WTC11 (cell line): ENCODE results near the gene KCNMA1. TPM values are rescaled to one million over a fixed set of nuclear protein-coding genes. Genes with fewer than 3 reads are reported as not detected.

Experiments
- ATAC-seq: fragments of 200-7000 bp; cut with Tn5 transposase; 2 replicates; pipeline ENCODE4 v1.10.0; 2021; ENCODE audit warnings: mild to moderate bottlenecking, moderate library complexity
- CTCF ChIA-PET: fragments of 300-600 bp; sonication (Branson Sonifier 250); formaldehyde crosslinking; loops from one replicate; lab custom pipeline; 2021; ENCODE audit warnings: antibody characterized with exemption; lab: Charles Lee
- POLR2A ChIA-PET: fragments of 350-600 bp; sonication (Branson Sonifier 250); formaldehyde crosslinking; loops from one replicate; lab custom pipeline; 2021; ENCODE audit warnings: antibody characterized with exemption; lab: Charles Lee
- DNase-seq: peaks from one replicate; pipeline ENCODE4 v3.0.0; 2021; ENCODE audit warnings: low spot score
- H3K27ac Mint-ChIP-seq: 2 replicates; pipeline ENCODE4 v1.8.0; 2021; ENCODE audit warnings: mixed read lengths
- H3K27me3 Mint-ChIP-seq: 2 replicates; pipeline ENCODE4 v1.8.0; 2021; ENCODE audit warnings: low read depth, mild to moderate bottlenecking, moderate library complexity, mixed read lengths
- H3K36me3 Mint-ChIP-seq: 2 replicates; pipeline ENCODE4 v1.8.0; 2021; ENCODE audit warnings: mixed read lengths
- H3K4me1 Mint-ChIP-seq: 2 replicates; pipeline ENCODE4 v1.8.0; 2022; ENCODE audit warnings: mixed read lengths
- H3K4me3 Mint-ChIP-seq: 2 replicates; pipeline ENCODE4 v1.8.0; 2021; ENCODE audit warnings: mild to moderate bottlenecking, moderate library complexity, mixed read lengths
- H3K9me3 Mint-ChIP-seq: 2 replicates; pipeline ENCODE4 v1.8.0; 2021; ENCODE audit warnings: mixed read lengths
- ELF4 ChIP-seq: sonication (generic); formaldehyde crosslinking; IDR thresholded peaks from 2 replicates; pipeline ENCODE4 v1.8.1; 2022; ENCODE audit warnings: low read depth, mild to moderate bottlenecking, moderate library complexity, missing genetic modification reagents
- EMX1 ChIP-seq: fragments of 250-450 bp; sonication (Bioruptor Pico); IDR thresholded peaks from 2 replicates; pipeline ENCODE4 v1.8.0; 2021; ENCODE audit warnings: mild to moderate bottlenecking
- ETV6 ChIP-seq: sonication (generic); formaldehyde crosslinking; IDR thresholded peaks from 2 replicates; pipeline ENCODE4 v1.8.1; 2022; ENCODE audit warnings: mild to moderate bottlenecking, missing genetic modification reagents
- GRHL2 ChIP-seq: fragments of 250-450 bp; sonication (Bioruptor Pico); IDR thresholded peaks from 2 replicates; pipeline ENCODE4 v1.8.0; 2022; ENCODE audit warnings: mild to moderate bottlenecking, moderate library complexity; ENCODE audit not compliant: insufficient replicate concordance, severe bottlenecking
- RORB ChIP-seq: fragments of 250-450 bp; sonication (Bioruptor Pico); IDR thresholded peaks from 2 replicates; pipeline ENCODE4 v1.9.0; 2021; ENCODE audit warnings: mild to moderate bottlenecking
- TEAD4 ChIP-seq: sonication (generic); formaldehyde crosslinking; IDR thresholded peaks from 2 replicates; pipeline ENCODE4 v1.8.0; 2022; ENCODE audit warnings: mild to moderate bottlenecking, missing genetic modification reagents
- ZNF396 ChIP-seq: fragments of 250-450 bp; sonication (Bioruptor Pico); IDR thresholded peaks from 2 replicates; pipeline ENCODE4 v1.8.0; 2021; ENCODE audit warnings: mild to moderate bottlenecking, moderate library complexity, borderline replicate concordance
- ZNF671 ChIP-seq: fragments of 250-450 bp; sonication (Bioruptor Pico); IDR thresholded peaks from 2 replicates; pipeline ENCODE4 v1.8.0; 2021; ENCODE audit warnings: mild to moderate bottlenecking
- total RNA-seq: library from RNA; stranded (reverse); gene quantifications from 3 replicates; pipeline ENCODE4 v1.2.3, GENCODE V29; 2021
- TF ChIP-seq, protein P1 (sequence below): sonication (generic); formaldehyde crosslinking; IDR thresholded peaks from 2 replicates; pipeline ENCODE4 v1.8.1; 2022; ENCODE audit warnings: mild to moderate bottlenecking, missing genetic modification reagents, moderate library complexity, borderline replicate concordance
- TF ChIP-seq, protein P2 (sequence below): sonication (generic); formaldehyde crosslinking; IDR thresholded peaks from 2 replicates; pipeline ENCODE4 v1.8.0; 2022; ENCODE audit warnings: mild to moderate bottlenecking, missing genetic modification reagents
- TF ChIP-seq, protein P3 (sequence below): fragments of 250-450 bp; sonication (Bioruptor Pico); IDR thresholded peaks from 2 replicates; pipeline ENCODE4 v1.9.0; 2021; ENCODE audit warnings: mild to moderate bottlenecking
- TF ChIP-seq, protein P4 (sequence below): fragments of 250-450 bp; sonication (Bioruptor Pico); IDR thresholded peaks from 2 replicates; pipeline ENCODE4 v2.1.2; 2022; ENCODE audit warnings: mild to moderate bottlenecking, moderate library complexity
- TF ChIP-seq, protein P5 (sequence below): sonication (generic); formaldehyde crosslinking; IDR thresholded peaks from 2 replicates; pipeline ENCODE4 v1.8.1; 2022; ENCODE audit warnings: mild to moderate bottlenecking, moderate library complexity, missing genetic modification reagents
- TF ChIP-seq, protein P6 (sequence below): sonication (generic); formaldehyde crosslinking; IDR thresholded peaks from 2 replicates; pipeline ENCODE4 v1.8.0; 2023; ENCODE audit warnings: missing genetic modification reagents

The KCNMA1 gene
- total RNA-seq, 1 experiment from 2014 or later, result 7.3 TPM

DNA sequence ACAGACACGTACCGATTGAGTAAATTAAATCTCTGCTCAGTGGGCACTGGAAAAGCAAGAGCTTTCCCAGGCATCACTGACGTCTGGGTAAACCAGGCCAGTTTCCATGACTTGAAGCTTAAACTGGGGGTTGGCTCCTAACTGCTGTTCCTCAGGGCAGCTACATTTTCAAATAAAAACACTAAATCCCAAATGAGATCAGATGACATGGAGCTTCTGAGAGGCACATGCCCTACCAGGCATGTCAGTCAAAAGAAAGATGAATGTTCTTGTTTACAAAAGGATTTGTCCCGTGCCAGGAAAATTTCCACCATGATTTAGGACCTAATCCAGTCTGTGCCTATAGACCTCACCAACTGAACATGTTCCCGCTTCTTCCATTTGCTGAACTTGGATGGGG lies 220.2 kb downstream of the KCNMA1 start (continued):
- TF ChIP-seq, protein P1, sequence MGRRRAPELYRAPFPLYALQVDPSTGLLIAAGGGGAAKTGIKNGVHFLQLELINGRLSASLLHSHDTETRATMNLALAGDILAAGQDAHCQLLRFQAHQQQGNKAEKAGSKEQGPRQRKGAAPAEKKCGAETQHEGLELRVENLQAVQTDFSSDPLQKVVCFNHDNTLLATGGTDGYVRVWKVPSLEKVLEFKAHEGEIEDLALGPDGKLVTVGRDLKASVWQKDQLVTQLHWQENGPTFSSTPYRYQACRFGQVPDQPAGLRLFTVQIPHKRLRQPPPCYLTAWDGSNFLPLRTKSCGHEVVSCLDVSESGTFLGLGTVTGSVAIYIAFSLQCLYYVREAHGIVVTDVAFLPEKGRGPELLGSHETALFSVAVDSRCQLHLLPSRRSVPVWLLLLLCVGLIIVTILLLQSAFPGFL (CRISPR knock-in tag), result no peak
- TF ChIP-seq ETV6 (CRISPR knock-in tag), result no peak

DNA sequence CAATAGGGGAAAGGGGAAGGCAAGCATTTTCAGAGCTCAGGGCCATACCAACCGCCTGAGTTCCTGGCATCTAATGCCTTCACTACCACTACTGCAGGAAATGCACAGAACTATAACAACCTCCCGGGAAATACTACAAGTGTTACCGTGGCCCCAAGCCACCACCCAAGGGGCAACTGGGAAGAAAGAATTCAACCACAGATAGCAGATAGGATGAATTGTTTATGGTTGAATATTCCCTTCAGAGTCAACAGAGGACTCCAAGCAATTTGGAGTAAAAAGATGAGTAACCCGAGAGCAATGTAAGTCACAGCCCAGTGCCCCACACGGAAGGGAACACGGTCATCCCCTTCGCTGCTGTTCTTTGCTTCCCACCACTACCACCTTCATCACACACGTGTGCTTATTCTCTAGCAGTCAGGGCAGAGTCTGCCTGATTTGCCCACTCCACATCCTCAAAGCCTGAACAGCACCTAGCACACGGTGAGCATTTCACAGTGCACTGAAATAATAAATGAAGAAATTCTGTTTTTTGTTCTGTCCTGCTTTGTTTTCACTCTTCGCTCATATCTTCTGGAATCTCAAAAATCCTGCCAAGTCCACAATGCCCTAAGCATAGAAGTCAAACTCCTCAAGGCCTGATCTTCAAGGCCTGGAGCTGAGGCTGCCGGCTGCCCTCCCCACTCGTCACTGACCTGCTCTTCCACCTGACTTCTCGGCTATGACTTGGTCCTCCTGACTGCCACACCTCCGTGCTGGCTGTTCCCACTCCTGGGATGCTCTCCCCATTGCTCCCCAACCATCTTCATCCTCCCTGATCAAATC lies 221.1 kb downstream of the KCNMA1 start:
- no peaks in the 10 kb centered on the region for H3K9me3 Mint-ChIP-seq
- ATAC-seq (no peak), DNase-seq (no peak)
- no peaks in the 10 kb centered on the region for H3K27me3 Mint-ChIP-seq
- ChIA-PET POLR2A (no interaction called here), CTCF (interaction anchor here (0.6 to 5.5 kb wide), 3 partner anchors 12 to 1333 kb away, joined by 4 to 26 read pairs (median 4); no protein-coding TSS in a partner anchor)
- H3K4me1 Mint-ChIP-seq, result peaks cover 9% of the 10 kb centered on the region; the same call in 1 of the 2 replicates
- no peak overlapping the region for H3K4me3 Mint-ChIP-seq
- TF ChIP-seq, protein P2, sequence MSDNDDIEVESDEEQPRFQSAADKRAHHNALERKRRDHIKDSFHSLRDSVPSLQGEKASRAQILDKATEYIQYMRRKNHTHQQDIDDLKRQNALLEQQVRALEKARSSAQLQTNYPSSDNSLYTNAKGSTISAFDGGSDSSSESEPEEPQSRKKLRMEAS, result no peak
- TF ChIP-seq GRHL2 (CRISPR knock-in tag), result no peak
- TF ChIP-seq, protein P3, sequence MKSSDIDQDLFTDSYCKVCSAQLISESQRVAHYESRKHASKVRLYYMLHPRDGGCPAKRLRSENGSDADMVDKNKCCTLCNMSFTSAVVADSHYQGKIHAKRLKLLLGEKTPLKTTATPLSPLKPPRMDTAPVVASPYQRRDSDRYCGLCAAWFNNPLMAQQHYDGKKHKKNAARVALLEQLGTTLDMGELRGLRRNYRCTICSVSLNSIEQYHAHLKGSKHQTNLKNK (CRISPR knock-in tag), result no peak
- TF ChIP-seq, protein P4, sequence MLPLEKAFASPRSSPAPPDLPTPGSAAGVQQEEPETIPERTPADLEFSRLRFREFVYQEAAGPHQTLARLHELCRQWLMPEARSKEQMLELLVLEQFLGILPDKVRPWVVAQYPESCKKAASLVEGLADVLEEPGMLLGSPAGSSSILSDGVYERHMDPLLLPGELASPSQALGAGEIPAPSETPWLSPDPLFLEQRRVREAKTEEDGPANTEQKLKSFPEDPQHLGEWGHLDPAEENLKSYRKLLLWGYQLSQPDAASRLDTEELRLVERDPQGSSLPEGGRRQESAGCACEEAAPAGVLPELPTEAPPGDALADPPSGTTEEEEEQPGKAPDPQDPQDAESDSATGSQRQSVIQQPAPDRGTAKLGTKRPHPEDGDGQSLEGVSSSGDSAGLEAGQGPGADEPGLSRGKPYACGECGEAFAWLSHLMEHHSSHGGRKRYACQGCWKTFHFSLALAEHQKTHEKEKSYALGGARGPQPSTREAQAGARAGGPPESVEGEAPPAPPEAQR (CRISPR knock-in tag), result no peak
- TF ChIP-seq, protein P5, sequence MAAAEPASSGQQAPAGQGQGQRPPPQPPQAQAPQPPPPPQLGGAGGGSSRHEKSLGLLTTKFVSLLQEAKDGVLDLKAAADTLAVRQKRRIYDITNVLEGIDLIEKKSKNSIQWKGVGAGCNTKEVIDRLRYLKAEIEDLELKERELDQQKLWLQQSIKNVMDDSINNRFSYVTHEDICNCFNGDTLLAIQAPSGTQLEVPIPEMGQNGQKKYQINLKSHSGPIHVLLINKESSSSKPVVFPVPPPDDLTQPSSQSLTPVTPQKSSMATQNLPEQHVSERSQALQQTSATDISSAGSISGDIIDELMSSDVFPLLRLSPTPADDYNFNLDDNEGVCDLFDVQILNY (CRISPR knock-in tag), result no peak
- no peak for TF ChIP-seq ZNF396 (CRISPR knock-in tag)
- no peak for TF ChIP-seq ZNF671
- no peak for TF ChIP-seq ELF4 (CRISPR knock-in tag)
- H3K27ac Mint-ChIP-seq, result no peak overlapping the region
- H3K36me3 Mint-ChIP-seq, result no peaks in the 10 kb centered on the region

DNA sequence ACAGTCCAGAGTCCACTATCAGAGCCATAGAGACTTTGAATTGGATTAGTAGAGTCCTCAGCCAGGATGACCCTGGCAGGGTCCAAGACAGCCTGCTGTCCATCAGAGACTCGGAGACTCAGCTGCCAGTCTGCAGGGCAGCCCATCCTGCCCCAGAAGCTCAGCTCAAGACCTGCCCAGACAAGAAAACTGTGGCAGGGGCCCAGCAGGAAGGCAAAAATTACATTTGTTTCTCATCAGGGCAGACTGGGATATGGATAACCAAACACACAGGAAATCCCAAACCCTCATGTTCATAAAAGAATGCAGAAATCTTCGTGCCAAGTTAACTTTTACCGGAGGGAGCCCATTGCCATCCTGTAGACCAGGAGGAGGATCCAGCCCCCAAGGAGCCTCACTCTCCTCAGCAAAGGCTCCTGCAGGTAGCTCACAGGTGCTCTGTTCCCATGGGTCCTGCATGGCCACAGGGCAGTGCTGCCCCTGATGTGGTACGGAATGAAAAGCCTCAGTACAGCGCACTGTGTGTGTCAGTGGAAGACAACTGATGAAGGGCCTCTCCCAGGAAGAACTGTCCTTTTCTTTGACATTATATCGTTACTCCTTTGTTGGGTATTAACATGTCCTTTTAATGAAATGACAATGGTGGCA lies 222.2 kb downstream of the KCNMA1 start:
- peaks cover 9% of the 10 kb centered on the region; the same call in 1 of the 2 replicates for H3K4me1 Mint-ChIP-seq
- H3K27ac Mint-ChIP-seq, result no peak overlapping the region
- H3K4me3 Mint-ChIP-seq, result no peak overlapping the region
- ChIA-PET POLR2A (no interaction called here), CTCF (interaction anchor here (1.2 to 5.5 kb wide), 2 partner anchors 13 to 250 kb away, joined by 4 to 26 read pairs; no protein-coding TSS in a partner anchor)
- no peaks in the 10 kb centered on the region for H3K9me3 Mint-ChIP-seq
- no peak for ATAC-seq
- DNase-seq, result no peak
- no peaks in the 10 kb centered on the region for H3K27me3 Mint-ChIP-seq
- H3K36me3 Mint-ChIP-seq, result no peaks in the 10 kb centered on the region
- TF ChIP-seq, protein P6, sequence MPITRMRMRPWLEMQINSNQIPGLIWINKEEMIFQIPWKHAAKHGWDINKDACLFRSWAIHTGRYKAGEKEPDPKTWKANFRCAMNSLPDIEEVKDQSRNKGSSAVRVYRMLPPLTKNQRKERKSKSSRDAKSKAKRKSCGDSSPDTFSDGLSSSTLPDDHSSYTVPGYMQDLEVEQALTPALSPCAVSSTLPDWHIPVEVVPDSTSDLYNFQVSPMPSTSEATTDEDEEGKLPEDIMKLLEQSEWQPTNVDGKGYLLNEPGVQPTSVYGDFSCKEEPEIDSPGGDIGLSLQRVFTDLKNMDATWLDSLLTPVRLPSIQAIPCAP (CRISPR knock-in tag), result no peak
- TF ChIP-seq, protein P1 (CRISPR knock-in tag), result no peak
- TF ChIP-seq EMX1, result no peak
- no peak for TF ChIP-seq TEAD4
- TF ChIP-seq RORB (CRISPR knock-in tag), result no peak
